ENCODE data around the gene AQP1. TPM values are rescaled to one million over a fixed set of nuclear protein-coding genes. Genes with fewer than 3 reads are reported as not detected.

AQP1 gene
- total RNA-seq, 1 donor: 0.42 TPM

- Histone ChIP-seq H3K4me3 (ENCODE audit: low read length) (no peak overlapping the region), H3K9me3 (ENCODE audit: low read depth, low read length) (no peaks in the 10 kb centered on the region), H3K27me3 (ENCODE audit: insufficient read depth, low read length) (no peaks in the 10 kb centered on the region), H3K4me1 (ENCODE audit: insufficient read depth, low read length) (no peaks in the 10 kb centered on the region)
Measured at GRCh38 chr7:30917216-30917893, 5.7 kb downstream of the AQP1 start.

GRCh38 chr7:30918676-30919075, 7.0 kb downstream of the AQP1 start:
- Histone ChIP-seq H3K4me3 (ENCODE audit: low read length) (no peak overlapping the region), H3K9me3 (ENCODE audit: low read depth, low read length) (no peaks in the 10 kb centered on the region), H3K4me1 (ENCODE audit: insufficient read depth, low read length) (no peaks in the 10 kb centered on the region), H3K27me3 (ENCODE audit: insufficient read depth, low read length) (no peaks in the 10 kb centered on the region)

- Histone ChIP-seq H3K27me3 (ENCODE audit: insufficient read depth, low read length) (no peaks in the 10 kb centered on the region), H3K4me1 (ENCODE audit: insufficient read depth, low read length) (no peaks in the 10 kb centered on the region), H3K9me3 (ENCODE audit: low read depth, low read length) (no peaks in the 10 kb centered on the region), H3K4me3 (ENCODE audit: low read length) (no peak overlapping the region)
Measured at GRCh38 chr7:30920021-30920583, 8.4 kb downstream of the AQP1 start.

GRCh38 chr7:30920584-30921539, 9.2 kb downstream of the AQP1 start:
- no peaks in the 10 kb centered on the region for H3K9me3 ChIP-seq (ENCODE audit: low read depth, low read length)
- no peaks in the 10 kb centered on the region for H3K4me1 ChIP-seq (ENCODE audit: insufficient read depth, low read length)
- H3K27me3 ChIP-seq (ENCODE audit: insufficient read depth, low read length): no peaks in the 10 kb centered on the region
- H3K4me3 ChIP-seq (ENCODE audit: low read length): no peak overlapping the region

GRCh38 chr7:30921540-30922401, 10.1 kb downstream of the AQP1 start:
- no peaks in the 10 kb centered on the region for H3K27me3 ChIP-seq (ENCODE audit: insufficient read depth, low read length)
- H3K4me1 ChIP-seq (ENCODE audit: insufficient read depth, low read length): no peaks in the 10 kb centered on the region
- H3K4me3 ChIP-seq (ENCODE audit: low read length): no peak overlapping the region
- H3K9me3 ChIP-seq (ENCODE audit: low read depth, low read length): no peaks in the 10 kb centered on the region

GRCh38 chr7:30922596-30922995, 10.9 kb downstream of the AQP1 start:
- Histone ChIP-seq H3K27me3 (ENCODE audit: insufficient read depth, low read length) (no peaks in the 10 kb centered on the region), H3K4me1 (ENCODE audit: insufficient read depth, low read length) (no peaks in the 10 kb centered on the region), H3K4me3 (ENCODE audit: low read length) (no peak overlapping the region), H3K9me3 (ENCODE audit: low read depth, low read length) (no peaks in the 10 kb centered on the region)

- no peak overlapping the region for H3K4me3 ChIP-seq (ENCODE audit: low read length)
- no peaks in the 10 kb centered on the region for H3K27me3 ChIP-seq (ENCODE audit: insufficient read depth, low read length)
- no peaks in the 10 kb centered on the region for H3K9me3 ChIP-seq (ENCODE audit: low read depth, low read length)
- no peaks in the 10 kb centered on the region for H3K4me1 ChIP-seq (ENCODE audit: insufficient read depth, low read length)
Measured at GRCh38 chr7:30923009-30923773, 11.5 kb downstream of the AQP1 start.

GRCh38 chr7:30923774-30924413, 12.2 kb downstream of the AQP1 start:
- no peaks in the 10 kb centered on the region for H3K27me3 ChIP-seq (ENCODE audit: insufficient read depth, low read length)
- no peak overlapping the region for H3K4me3 ChIP-seq (ENCODE audit: low read length)
- H3K4me1 ChIP-seq (ENCODE audit: insufficient read depth, low read length): no peaks in the 10 kb centered on the region
- no peaks in the 10 kb centered on the region for H3K9me3 ChIP-seq (ENCODE audit: low read depth, low read length)

GRCh38 chr7:30924624-30925023, 13.0 kb downstream of the AQP1 start:
- H3K9me3 ChIP-seq (ENCODE audit: low read depth, low read length): no peaks in the 10 kb centered on the region
- no peaks in the 10 kb centered on the region for H3K27me3 ChIP-seq (ENCODE audit: insufficient read depth, low read length)
- no peaks in the 10 kb centered on the region for H3K4me1 ChIP-seq (ENCODE audit: insufficient read depth, low read length)
- H3K4me3 ChIP-seq (ENCODE audit: low read length): no peak overlapping the region

- H3K4me1 ChIP-seq (ENCODE audit: insufficient read depth, low read length): no peaks in the 10 kb centered on the region
- H3K27me3 ChIP-seq (ENCODE audit: insufficient read depth, low read length): no peaks in the 10 kb centered on the region
- H3K9me3 ChIP-seq (ENCODE audit: low read depth, low read length): no peaks in the 10 kb centered on the region
- no peak overlapping the region for H3K4me3 ChIP-seq (ENCODE audit: low read length)
Measured at GRCh38 chr7:30925117-30925516, 13.5 kb downstream of the AQP1 start.

- no peaks in the 10 kb centered on the region for H3K9me3 ChIP-seq (ENCODE audit: low read depth, low read length)
- no peak overlapping the region for H3K4me3 ChIP-seq (ENCODE audit: low read length)
- H3K4me1 ChIP-seq (ENCODE audit: insufficient read depth, low read length): no peaks in the 10 kb centered on the region
- no peaks in the 10 kb centered on the region for H3K27me3 ChIP-seq (ENCODE audit: insufficient read depth, low read length)
Measured at GRCh38 chr7:30925913-30926312, 14.3 kb downstream of the AQP1 start.

GRCh38 chr7:30926313-30926712, 14.7 kb downstream of the AQP1 start:
- H3K4me1 ChIP-seq (ENCODE audit: insufficient read depth, low read length): no peaks in the 10 kb centered on the region
- H3K27me3 ChIP-seq (ENCODE audit: insufficient read depth, low read length): no peaks in the 10 kb centered on the region
- H3K9me3 ChIP-seq (ENCODE audit: low read depth, low read length): no peaks in the 10 kb centered on the region
- H3K4me3 ChIP-seq (ENCODE audit: low read length): no peak overlapping the region

- no peaks in the 10 kb centered on the region for H3K4me1 ChIP-seq (ENCODE audit: insufficient read depth, low read length)
- no peaks in the 10 kb centered on the region for H3K27me3 ChIP-seq (ENCODE audit: insufficient read depth, low read length)
- no peak overlapping the region for H3K4me3 ChIP-seq (ENCODE audit: low read length)
- no peaks in the 10 kb centered on the region for H3K9me3 ChIP-seq (ENCODE audit: low read depth, low read length)
Measured at GRCh38 chr7:30927040-30927439, 15.4 kb downstream of the AQP1 start.

GRCh38 chr7:30927559-30927958, 15.9 kb downstream of the AQP1 start:
- H3K9me3 ChIP-seq (ENCODE audit: low read depth, low read length): no peaks in the 10 kb centered on the region
- no peaks in the 10 kb centered on the region for H3K27me3 ChIP-seq (ENCODE audit: insufficient read depth, low read length)
- no peak overlapping the region for H3K4me3 ChIP-seq (ENCODE audit: low read length)
- H3K4me1 ChIP-seq (ENCODE audit: insufficient read depth, low read length): no peaks in the 10 kb centered on the region

Data from mononuclear cell (primary cell).